Activated CD4-positive, alpha-beta T cell treated with anti-CD3 and anti-CD28 coated beads for 36 hours (primary cell): Measurements from ENCODE around the gene OBSCN. TPM values are rescaled to one million over a fixed set of nuclear protein-coding genes. Genes with fewer than 3 reads are reported as not detected.

Source experiments
- ATAC-seq: fragments of 200-7000 bp; cut with Tn5 transposase; one replicate; pipeline ENCODE4 v1.10.0; 2021; ENCODE audit warnings: mild to moderate bottlenecking, moderate library complexity
- CTCF ChIA-PET: fragments of 350-600 bp; sonication (Branson Sonifier 250); formaldehyde crosslinking; loops from one replicate; lab custom pipeline; 2021; ENCODE audit warnings: antibody characterized with exemption; lab: Charles Lee
- POLR2A ChIA-PET: fragments of 350-600 bp; sonication (Branson Sonifier 250); formaldehyde crosslinking; loops from one replicate; lab custom pipeline; 2021; ENCODE audit warnings: antibody characterized with exemption, inconsistent platforms; lab: Charles Lee
- DNase-seq: peaks from one replicate; pipeline ENCODE4 v3.0.0-alpha.2; 2020
- H3K27ac Mint-ChIP-seq: one replicate; pipeline ENCODE4 v1.8.0; 2021; ENCODE audit warnings: mixed read lengths
- H3K27me3 Mint-ChIP-seq: one replicate; pipeline ENCODE4 v1.8.0; 2021; ENCODE audit warnings: mixed read lengths
- H3K36me3 Mint-ChIP-seq: one replicate; pipeline ENCODE4 v1.8.0; 2021; ENCODE audit warnings: low read depth, mixed read lengths
- H3K4me1 Mint-ChIP-seq: one replicate; pipeline ENCODE4 v1.8.0; 2021; ENCODE audit warnings: mixed read lengths
- H3K4me3 Mint-ChIP-seq: one replicate; pipeline ENCODE4 v1.8.0; 2021; ENCODE audit warnings: mild to moderate bottlenecking, moderate library complexity, mixed read lengths
- H3K9me3 Mint-ChIP-seq: one replicate; pipeline ENCODE4 v1.8.0; 2021; ENCODE audit warnings: low read depth, mixed read lengths
- intact Hi-C, 2 experiments: fragments of 100-400 bp; cut with DNase I in 1 of 2; cut with micrococcal nuclease in 1 of 2; formaldehyde crosslinking; loops; one replicate each; pipeline versions ENCODE4 v1.14.2 to v1.15.1; 2022 to 2024; cut with DNase I, micrococcal nuclease
- microRNA-seq: library from miRNA; unstranded; fragments of <30 nt; microRNA quantifications from one replicate; pipeline ENCODE4 v1.2.0, GENCODE V29; 2021; ENCODE audit warnings: borderline replicate concordance
- total RNA-seq, 2 experiments: library from RNA; stranded (reverse); gene quantifications; one replicate each; pipeline ENCODE4 v1.2.3, GENCODE V29; 2021

The OBSCN gene
- total RNA-seq, 2 experiments from 2014 or later = 20.0 to 20.5 TPM

DNA sequence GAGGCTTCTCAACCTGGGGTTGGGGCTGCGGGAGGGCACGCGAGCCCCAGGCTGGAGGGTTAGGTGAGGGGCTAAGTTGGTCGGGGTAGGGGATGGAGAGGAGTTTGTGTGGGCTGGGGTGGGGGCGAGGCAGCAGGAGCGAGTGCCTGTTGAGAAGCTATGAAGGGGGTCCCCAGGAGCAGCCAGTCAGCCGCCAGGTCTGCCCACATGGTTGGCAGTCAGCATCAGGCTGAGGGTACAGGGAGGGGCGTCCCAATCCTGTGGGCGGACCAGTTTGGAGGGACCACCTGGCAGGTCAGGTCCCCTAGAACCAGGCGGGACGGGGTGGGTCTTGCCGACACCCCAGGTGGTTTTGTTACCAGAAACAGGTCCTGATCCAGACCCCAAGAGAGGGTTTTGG, 209.2 kb downstream of the OBSCN start:
- Mint-ChIP-seq H3K27me3 (peaks cover 8% of the 10 kb centered on the region), H3K27ac (no peak overlapping the region), H3K4me3 (no peak overlapping the region), H3K9me3 (no peaks in the 10 kb centered on the region), H3K36me3 (no peaks in the 10 kb centered on the region), H3K4me1 (peaks cover 19% of the 10 kb centered on the region)
- ChIA-PET CTCF (no interaction called here), POLR2A (no interaction called here)
- DNase-seq (no peak), ATAC-seq (no peak)
- intact Hi-C loops = no loop called here

GRCh38 chr1:228417483-228418203, 209.8 kb downstream of the OBSCN start:
- DNase-seq (no peak), ATAC-seq (no peak)
- H3K27ac Mint-ChIP-seq = no peak overlapping the region
- ChIA-PET POLR2A (no interaction called here), CTCF (interaction anchor here (0.7 kb wide), 1 partner anchor 106 kb away, joined by 3 read pairs; no protein-coding TSS in a partner anchor)
- intact Hi-C loops = no loop called here
- no peak overlapping the region for H3K4me3 Mint-ChIP-seq
- H3K9me3 Mint-ChIP-seq = no peaks in the 10 kb centered on the region
- peaks cover 9% of the 10 kb centered on the region for H3K27me3 Mint-ChIP-seq
- H3K4me1 Mint-ChIP-seq = peaks cover 19% of the 10 kb centered on the region
- H3K36me3 Mint-ChIP-seq = no peaks in the 10 kb centered on the region

- DNase-seq (no peak), ATAC-seq (no peak)
- H3K9me3 Mint-ChIP-seq = no peaks in the 10 kb centered on the region
- CTCF ChIA-PET = no interaction called here
- H3K4me1 Mint-ChIP-seq = peaks cover 11% of the 10 kb centered on the region
- H3K27ac Mint-ChIP-seq = no peak overlapping the region
- POLR2A ChIA-PET = no interaction called here
- intact Hi-C loops = no loop called here
- no peaks in the 10 kb centered on the region for H3K36me3 Mint-ChIP-seq
- H3K4me3 Mint-ChIP-seq = no peak overlapping the region
- peaks cover 3% of the 10 kb centered on the region for H3K27me3 Mint-ChIP-seq
Measured at GRCh38 chr1:228420968-228421826, 213.4 kb downstream of the OBSCN start.

DNA sequence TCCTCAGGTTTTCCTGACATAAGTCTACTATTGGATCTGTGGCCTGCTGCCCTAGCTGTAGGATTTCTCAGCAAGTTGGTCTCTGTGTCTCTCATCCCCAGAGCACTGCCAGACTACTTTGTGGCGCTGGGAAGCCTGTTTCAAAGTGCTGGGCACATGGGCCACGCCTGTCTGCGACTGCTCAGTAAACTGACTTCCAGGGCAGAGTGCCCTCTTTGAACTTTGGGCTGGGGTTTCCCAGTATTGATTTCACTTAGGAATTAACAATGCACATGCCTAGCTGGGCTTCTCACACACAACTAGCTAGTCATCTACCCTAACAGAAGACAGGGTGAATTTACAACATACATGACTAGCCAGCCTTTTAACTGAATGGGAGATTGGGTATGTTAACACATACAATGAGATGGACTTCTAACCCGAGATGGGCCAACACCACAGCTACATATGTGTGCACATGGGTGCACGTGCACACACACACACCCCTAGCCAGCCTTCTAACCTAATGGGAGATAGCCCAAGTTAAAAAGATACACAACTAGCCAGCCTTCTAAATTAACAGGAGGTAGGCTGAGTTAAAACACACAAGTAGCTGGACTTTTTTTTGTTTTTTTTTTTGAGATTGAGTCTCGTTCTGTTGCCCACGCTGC, 215.7 kb downstream of the OBSCN start:
- H3K27me3 Mint-ChIP-seq = peaks cover 5% of the 10 kb centered on the region
- no peak overlapping the region for H3K4me3 Mint-ChIP-seq
- H3K27ac Mint-ChIP-seq = no peak overlapping the region
- ChIA-PET CTCF (interaction anchor here (1.3 kb wide), 1 partner anchor 10 kb away, joined by 3 read pairs; no protein-coding TSS in a partner anchor), POLR2A (interaction anchor here (0.6 kb wide), 1 partner anchor 20 kb away, joined by 7 read pairs; no protein-coding TSS in a partner anchor)
- intact Hi-C loops = no loop called here
- H3K9me3 Mint-ChIP-seq = no peaks in the 10 kb centered on the region
- H3K4me1 Mint-ChIP-seq = no peaks in the 10 kb centered on the region
- ATAC-seq (no peak), DNase-seq (no peak)
- no peaks in the 10 kb centered on the region for H3K36me3 Mint-ChIP-seq

- CTCF ChIA-PET = interaction anchor here (0.7 to 0.9 kb wide), 2 partner anchors 13 to 15 kb away, joined by 3 read pairs; no protein-coding TSS in a partner anchor
- H3K27me3 Mint-ChIP-seq = peaks cover 6% of the 10 kb centered on the region
- ATAC-seq (no peak), DNase-seq (no peak)
- no peaks in the 10 kb centered on the region for H3K9me3 Mint-ChIP-seq
- intact Hi-C loops = no loop called here
- H3K36me3 Mint-ChIP-seq = no peaks in the 10 kb centered on the region
- no peak overlapping the region for H3K4me3 Mint-ChIP-seq
- no peaks in the 10 kb centered on the region for H3K4me1 Mint-ChIP-seq
- POLR2A ChIA-PET = no interaction called here
- no peak overlapping the region for H3K27ac Mint-ChIP-seq
Measured at GRCh38 chr1:228424685-228425660, 217.1 kb downstream of the OBSCN start.

- no peaks in the 10 kb centered on the region for H3K4me1 Mint-ChIP-seq
- POLR2A ChIA-PET = no interaction called here
- H3K9me3 Mint-ChIP-seq = no peaks in the 10 kb centered on the region
- CTCF ChIA-PET = no interaction called here
- ATAC-seq = no peak
- H3K27ac Mint-ChIP-seq = no peak overlapping the region
- no peaks in the 10 kb centered on the region for H3K36me3 Mint-ChIP-seq
- intact Hi-C loops = no loop called here
- no peak for DNase-seq
- H3K4me3 Mint-ChIP-seq = no peak overlapping the region
- peaks cover 8% of the 10 kb centered on the region for H3K27me3 Mint-ChIP-seq
Measured at GRCh38 chr1:228426518-228427175, 218.8 kb downstream of the OBSCN start.

DNA sequence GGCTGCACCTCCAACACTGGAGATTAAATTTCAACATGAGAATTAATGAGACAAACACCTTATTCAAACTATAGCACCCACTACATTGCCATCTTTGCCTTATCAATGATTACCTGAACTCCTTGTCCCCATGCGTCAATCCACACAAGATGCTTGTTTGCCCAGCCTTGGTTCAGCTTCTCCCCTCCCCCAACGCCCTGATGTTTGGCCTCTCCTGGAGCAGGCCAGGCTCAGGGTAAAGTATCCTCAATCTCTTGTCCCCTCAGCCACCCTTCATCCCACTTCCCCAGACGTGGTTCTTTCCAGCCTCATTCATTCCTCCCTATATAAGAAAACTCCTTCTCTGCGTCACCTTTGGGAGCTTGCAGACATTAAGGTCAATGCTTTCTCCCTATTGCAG, 220.6 kb downstream of the OBSCN start:
- no peak for ATAC-seq
- CTCF ChIA-PET = no interaction called here

More for the DNA sequence above, 220.6 kb downstream of the OBSCN start:
- Mint-ChIP-seq H3K36me3 (no peaks in the 10 kb centered on the region), H3K27me3 (peaks cover 10% of the 10 kb centered on the region), H3K27ac (no peak overlapping the region), H3K9me3 (no peaks in the 10 kb centered on the region), H3K4me1 (no peaks in the 10 kb centered on the region), H3K4me3 (no peak overlapping the region)
- POLR2A ChIA-PET = no interaction called here
- DNase-seq = no peak
- intact Hi-C loops = no loop called here

Small RNA genes lying within 50 kb of the gene (microRNA-seq; reads per million reads assigned to microRNA genes)
- gene MIR6742 = not detected

Other genes starting within 250 kb of the OBSCN start
- not detected for gene WNT3A, start 201.0 kb upstream of the OBSCN start, total RNA-seq
- 100 to 1,000 TPM; 325 to 337 TPM for gene ARF1, start 125.3 kb upstream of the OBSCN start, total RNA-seq
- 10 to 100 TPM; 14.6 to 22.5 TPM for gene C1orf35, start 104.7 kb upstream of the OBSCN start, total RNA-seq
- 10 to 100 TPM; 51.0 to 57.7 TPM for gene MRPL55, start 98.7 kb upstream of the OBSCN start, total RNA-seq
- gene GUK1, start 67.8 kb upstream of the OBSCN start, total RNA-seq = 100 to 1,000 TPM; 196 to 270 TPM
- gene GJC2, start 58.1 kb upstream of the OBSCN start, total RNA-seq = under 1 TPM in 1 of 2 experiments, not detected in 1; 0.64 TPM
- gene IBA57, start 42.2 kb upstream of the OBSCN start, total RNA-seq = 1 to 10 TPM; 6.0 to 8.3 TPM
- 10 to 100 TPM; 27.0 to 33.3 TPM for gene TRIM11, start 198.8 kb downstream of the OBSCN start, total RNA-seq
- 1 to 10 TPM; 1.2 to 1.3 TPM for gene TRIM17, start 208.8 kb downstream of the OBSCN start, total RNA-seq